AG09319 (cell line): Measurements from ENCODE around the gene CTTNBP2.
A peak's percentile ranks its signal among the peaks of the same experiment; 100 is the strongest.

Experiments used
- DNase-seq: peaks from one replicate; pipeline ENCODE4 v3.0.0-alpha.2; 2010; ENCODE audit warnings: low read depth; ENCODE audit errors: extremely low read depth
- CTCF ChIP-seq: IDR thresholded peaks from 2 replicates; pipeline ENCODE4 v1.5.1; 2011; ENCODE audit warnings: low read depth, mild to moderate bottlenecking, inconsistent platforms, low read length, moderate library complexity

CTTNBP2 gene

GRCh38 chr7:117750612-117751563, 122.4 kb downstream of the CTTNBP2 start:
- DNase-seq, result peak; percentile 7
- TF ChIP-seq CTCF, result peak; percentile 60

DNA sequence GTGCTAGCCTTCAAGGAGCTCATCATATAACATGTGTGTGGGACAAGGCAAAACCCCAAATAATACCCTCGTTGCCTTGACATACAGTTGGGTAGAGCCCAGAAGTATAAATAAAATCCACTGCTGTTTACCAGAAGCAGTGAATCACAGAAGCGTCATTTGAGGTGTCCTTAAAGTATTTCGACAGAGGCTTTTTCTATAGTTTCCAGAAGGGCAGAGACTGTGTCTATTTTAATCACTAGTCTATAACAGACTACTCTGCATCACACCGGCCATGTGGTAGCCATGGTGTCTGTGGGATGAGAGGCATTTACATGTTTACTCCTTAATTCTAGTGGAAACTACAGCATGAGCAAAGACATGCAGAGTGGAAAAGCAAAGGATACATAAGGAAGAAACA, 131.3 kb downstream of the CTTNBP2 start:
- DNase-seq, result no peak
- no peak for TF ChIP-seq CTCF

DNA sequence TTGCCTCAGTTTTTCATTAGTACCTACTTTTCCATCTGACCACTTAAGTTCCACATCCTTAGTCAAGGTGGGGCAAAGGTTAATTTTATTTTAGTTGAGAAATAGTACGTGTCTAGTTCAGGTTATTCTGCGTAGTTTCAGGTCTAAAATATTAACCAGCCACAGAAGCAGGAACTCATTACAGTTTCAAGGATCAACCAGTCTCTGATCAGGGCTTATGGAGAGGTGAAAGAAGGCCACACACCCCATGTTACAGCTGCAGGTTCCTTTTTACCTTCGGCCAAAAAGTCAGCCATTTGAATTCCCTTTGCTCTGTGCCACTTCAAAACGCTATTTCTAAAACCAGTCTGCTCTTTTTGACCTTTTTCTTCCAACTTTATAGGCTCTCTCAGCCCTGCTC, 134.2 kb downstream of the CTTNBP2 start:
- no peak for DNase-seq
- TF ChIP-seq CTCF, result no peak

- no peak for TF ChIP-seq CTCF
- no peak for DNase-seq
Observed at GRCh38 chr7:117737926-117738325, 135.3 kb downstream of the CTTNBP2 start.

DNA sequence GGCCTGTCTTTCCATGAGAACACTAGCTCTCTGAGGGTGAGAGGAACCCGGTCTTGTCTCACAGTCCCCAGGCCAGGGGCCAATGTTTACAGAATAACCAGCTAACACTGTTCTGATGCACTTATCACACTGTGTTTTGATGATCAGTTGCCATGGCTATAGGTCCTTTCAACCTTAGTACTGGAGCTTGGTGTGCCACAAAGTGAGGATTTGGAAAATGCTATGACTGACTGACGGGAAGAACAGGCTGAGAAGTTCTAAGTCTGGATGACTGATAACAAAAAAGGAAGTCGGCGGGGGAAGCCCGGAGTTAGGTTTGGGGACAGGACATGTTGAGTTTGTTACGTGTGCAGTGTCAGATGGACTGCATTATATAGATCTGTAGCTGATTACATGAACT, 141.8 kb downstream of the CTTNBP2 start:
- no peak for TF ChIP-seq CTCF
- no peak for DNase-seq

DNA sequence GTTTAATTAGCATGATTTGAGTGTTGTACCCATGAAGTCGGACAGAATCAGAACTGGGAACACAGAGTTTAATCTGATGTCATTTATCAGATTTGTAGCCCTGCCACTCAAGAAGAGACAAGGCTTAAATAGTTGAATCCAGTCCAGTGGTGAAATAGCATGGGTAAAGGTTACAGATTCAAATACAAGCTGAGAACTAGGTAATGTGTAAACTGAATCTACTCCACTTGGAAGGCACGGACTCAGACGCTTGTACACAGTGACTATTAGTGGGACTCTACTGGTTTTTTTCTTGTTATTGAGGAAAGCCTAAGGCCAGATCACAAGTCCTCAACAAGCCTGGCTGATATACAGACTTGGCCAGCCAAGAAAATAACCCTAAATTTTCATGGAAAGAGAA, 142.9 kb downstream of the CTTNBP2 start:
- TF ChIP-seq CTCF, result no peak
- no peak for DNase-seq

DNA sequence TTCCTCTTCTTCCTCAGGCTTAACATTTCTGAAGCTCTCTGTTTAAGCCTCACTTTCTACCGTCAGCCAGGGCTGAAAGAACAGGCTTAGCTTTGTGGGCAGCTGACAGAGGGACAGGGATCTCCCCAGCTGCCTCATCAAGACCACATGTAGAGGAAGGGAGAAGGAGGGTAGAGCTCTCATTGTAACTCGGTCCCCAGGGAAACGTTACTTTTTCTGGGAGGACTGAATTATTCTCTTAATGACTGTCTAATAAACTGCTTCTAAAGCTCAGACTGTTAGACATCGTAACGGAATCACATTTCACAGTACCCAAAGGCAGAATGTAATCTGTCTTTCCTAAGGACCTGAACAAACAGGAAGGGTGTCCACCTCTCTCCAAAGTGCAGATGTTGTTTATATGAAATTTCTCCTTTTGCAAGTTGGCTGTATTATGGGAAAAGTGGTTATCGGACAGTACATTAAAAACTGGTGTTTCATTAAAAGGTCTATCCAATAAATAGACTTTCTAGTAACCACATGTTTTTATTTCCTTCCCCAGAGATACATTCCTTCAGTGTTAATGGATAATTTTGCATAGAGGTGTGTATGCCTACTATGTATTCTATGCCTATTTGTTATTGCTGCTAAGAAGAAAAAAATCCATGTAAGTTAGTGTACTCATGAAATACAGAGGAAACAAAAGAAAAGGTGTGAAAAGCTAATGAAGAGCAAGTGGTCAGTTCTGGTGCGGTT, 144.2 kb downstream of the CTTNBP2 start:
- no peak for DNase-seq
- no peak for TF ChIP-seq CTCF
